VCaP (cell line): ENCODE data around the gene NR3C1.

ENCODE experiments used
- H3K27ac ChIP-seq: fragments of 450-650 bp; 2 replicates; pipeline ENCODE4 v1.5.1; 2017
- TF ChIP-seq, protein P1 (sequence below): fragments of 450-650 bp; conservative IDR thresholded peaks from 2 replicates; pipeline ENCODE4 v1.5.1; 2017; ENCODE audit warnings: mild to moderate bottlenecking, moderate library complexity

Gene NR3C1

DNA sequence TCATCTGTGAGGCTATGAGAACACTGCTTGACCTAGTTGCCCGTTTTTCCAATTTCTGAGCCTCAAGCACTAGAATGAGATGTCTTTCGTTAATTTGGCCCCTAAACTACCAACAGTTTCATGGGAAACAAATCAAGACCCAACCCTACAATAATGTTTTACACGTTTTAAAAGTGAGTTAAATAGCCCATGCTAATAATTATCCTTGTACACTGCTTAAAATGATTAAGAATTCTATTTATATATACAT lies 2.3 kb upstream of the NR3C1 start:
- peak overlapping the region; percentile 95 for H3K27ac ChIP-seq
- TF ChIP-seq, protein P1, sequence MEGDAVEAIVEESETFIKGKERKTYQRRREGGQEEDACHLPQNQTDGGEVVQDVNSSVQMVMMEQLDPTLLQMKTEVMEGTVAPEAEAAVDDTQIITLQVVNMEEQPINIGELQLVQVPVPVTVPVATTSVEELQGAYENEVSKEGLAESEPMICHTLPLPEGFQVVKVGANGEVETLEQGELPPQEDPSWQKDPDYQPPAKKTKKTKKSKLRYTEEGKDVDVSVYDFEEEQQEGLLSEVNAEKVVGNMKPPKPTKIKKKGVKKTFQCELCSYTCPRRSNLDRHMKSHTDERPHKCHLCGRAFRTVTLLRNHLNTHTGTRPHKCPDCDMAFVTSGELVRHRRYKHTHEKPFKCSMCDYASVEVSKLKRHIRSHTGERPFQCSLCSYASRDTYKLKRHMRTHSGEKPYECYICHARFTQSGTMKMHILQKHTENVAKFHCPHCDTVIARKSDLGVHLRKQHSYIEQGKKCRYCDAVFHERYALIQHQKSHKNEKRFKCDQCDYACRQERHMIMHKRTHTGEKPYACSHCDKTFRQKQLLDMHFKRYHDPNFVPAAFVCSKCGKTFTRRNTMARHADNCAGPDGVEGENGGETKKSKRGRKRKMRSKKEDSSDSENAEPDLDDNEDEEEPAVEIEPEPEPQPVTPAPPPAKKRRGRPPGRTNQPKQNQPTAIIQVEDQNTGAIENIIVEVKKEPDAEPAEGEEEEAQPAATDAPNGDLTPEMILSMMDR = no peak

DNA sequence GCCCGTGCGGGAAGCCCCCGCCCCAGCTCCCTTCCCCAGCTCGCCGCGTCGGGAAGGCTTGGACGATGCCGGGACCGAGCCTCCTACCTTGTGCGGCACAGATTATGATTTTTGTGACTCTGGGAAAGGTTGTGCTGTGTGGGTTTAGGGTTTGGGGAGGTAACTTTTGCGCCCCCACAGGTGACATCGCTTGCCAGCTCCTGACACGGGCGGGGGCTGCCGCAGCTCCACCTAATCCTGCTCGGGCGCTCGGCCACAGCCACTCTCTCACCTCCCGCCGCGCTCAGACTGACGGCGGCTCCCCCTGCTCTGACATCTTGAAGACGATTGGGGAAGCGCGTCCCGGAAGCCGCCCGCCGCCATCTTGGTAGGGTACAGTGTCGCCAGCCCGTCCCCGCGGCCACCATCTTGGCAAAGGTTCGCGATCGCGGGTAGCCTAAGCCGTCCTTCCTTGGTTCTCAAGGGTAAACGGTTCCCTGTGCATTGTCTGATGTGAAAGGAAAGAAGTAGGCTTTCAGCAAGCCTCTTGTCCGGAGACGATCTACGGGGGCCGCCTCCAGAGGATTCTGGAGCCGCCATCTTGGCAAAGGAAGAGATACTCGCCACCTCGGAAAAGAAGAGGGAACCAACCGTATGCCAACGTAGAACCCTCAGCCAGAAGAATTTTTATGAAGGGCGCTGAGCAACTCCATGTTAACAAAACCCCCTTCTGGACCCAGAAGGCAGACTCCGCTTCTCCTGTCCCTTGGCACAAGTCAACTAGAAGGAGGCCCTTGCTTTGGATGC lies 1.8 kb upstream of the NR3C1 start:
- TF ChIP-seq, protein P1 = peak; percentile 16; the same call in 1 of the 2 replicates
- H3K27ac ChIP-seq = peak overlapping the region; percentile 95

- TF ChIP-seq, protein P1 = no peak
- H3K27ac ChIP-seq = peak overlapping the region; percentile 95
These were observed 1.1 kb upstream of the NR3C1 start for GRCh38 chr5:143404416-143405062.

- TF ChIP-seq, protein P1 = no peak
- peak overlapping the region; percentile 95 for H3K27ac ChIP-seq
These were observed 223 bp downstream of the NR3C1 start for GRCh38 chr5:143403334-143403592.

DNA sequence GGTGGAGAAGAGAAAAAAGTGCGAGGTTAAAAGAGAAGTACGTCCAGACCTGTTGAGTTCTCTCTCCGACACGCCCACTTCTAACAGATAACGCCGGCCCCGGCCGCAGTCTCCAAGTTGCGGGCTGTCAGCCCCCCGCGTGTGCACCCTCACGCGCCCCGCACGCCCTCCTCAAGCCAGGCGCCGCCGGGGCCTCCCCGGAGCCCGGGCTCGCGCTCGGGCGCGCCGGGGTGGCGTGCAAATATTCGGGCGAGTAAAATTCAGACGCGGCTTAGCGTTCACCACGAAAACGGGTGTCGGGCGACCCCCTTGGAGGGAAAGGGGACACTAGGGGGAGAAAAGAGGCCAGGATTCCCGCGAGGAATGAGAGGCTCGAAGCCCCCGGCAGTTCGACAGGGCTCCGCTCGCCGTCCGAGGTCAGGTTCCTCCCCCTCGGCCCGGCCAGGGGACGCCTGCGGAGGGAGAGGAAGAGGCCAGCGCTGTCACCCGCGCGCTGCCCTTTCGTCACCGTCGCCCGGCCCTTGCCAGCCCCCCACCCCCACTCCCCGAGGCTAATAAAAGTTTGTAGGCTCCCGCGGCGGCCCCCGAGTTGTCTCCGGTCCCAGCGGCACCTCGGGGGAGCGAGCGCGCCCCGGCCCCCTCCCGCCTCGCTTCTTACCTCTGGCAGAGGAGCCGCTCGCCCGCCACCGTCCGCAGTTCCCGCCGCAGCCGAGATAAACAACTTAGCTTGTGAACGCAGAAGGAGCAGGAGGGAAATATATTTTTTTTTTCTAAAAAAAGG lies 743 bp downstream of the NR3C1 start:
- TF ChIP-seq, protein P1 = no peak
- peak overlapping the region; percentile 95 for H3K27ac ChIP-seq

- peak overlapping the region; percentile 95; the same call in 1 of the 2 replicates for H3K27ac ChIP-seq
- TF ChIP-seq, protein P1 = no peak
These were observed 1.4 kb downstream of the NR3C1 start for GRCh38 chr5:143402017-143402552.
